HG03442 (cell line): ENCODE measurements around the gene GK.
"Not testable (repeated sequence)": the region's sequence is repeated elsewhere in the genome, so short reads cannot be mapped to it uniquely, and the experiment has no call there.

ENCODE experiments used
- ATAC-seq: cut with Tn5 transposase; IDR thresholded peaks from one replicate; pipeline ENCODE4 v1.9.1; 2021; ENCODE audit warnings: mild to moderate bottlenecking, moderate library complexity; ENCODE audit not compliant: unreplicated experiment

GK gene

DNA sequence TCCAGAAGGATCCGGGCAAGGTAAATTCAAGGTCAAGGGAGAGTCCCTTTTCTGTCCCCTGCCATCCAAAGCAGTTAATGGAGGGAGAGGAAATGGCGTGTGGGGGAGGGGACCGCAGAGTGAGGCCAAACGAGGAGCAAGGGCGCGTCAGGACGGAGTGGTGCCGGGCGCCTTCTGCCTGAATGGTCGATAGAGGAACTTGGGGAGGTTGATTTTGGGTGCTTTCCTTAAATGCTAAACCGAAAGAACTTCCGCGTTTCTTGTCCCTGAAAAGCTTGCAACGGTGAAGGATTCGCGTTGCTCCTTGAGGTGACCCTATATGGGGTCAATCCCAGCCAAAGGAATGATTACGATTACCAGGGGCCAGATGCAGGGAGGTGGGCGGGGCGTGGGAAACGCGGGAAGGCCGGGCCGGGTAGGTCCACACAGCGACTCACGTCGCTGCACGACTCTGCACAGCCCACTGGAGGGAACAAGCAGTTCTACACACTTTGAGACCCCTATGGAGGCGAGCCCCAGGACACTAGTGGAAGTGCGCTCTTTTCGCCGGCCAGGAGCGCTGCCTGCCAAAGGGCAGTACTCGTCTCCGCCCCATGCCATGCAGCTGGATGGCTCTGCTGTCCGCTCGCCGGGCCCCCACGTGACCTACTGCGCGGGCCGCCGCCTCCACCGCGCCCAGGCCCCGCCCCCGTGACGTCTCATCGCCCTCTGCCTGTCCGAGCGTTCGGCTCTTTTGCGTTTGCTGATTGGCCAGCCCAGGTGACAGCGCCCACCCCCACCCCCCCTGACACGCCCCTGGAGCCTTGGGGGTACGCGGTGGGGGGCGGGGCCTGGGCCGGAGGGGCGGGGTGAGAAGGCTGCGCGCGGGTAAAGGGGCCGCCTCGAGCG, 452 bp upstream of the GK start:
- peak; percentile 86 for ATAC-seq

DNA sequence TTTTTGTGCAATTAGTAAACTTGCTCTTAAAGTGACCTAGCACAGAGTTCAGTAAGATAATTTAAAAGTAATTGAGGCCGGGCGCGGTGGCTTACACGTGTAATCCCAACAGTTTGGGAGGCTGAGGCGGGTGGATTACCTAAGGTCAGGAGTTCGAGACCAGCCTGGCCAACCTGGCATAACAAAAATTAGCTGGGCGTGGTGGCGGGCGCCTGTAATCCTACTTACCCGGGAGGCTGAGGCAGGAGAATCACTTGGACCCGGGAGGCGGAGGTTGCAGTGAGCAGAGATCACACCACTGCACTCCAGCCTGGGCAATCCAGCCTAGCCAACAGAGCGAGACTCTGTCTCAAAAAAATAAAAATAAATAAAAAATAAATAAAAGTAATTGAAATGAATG, 1.2 kb downstream of the GK start:
- not testable (repeated sequence) for ATAC-seq

DNA sequence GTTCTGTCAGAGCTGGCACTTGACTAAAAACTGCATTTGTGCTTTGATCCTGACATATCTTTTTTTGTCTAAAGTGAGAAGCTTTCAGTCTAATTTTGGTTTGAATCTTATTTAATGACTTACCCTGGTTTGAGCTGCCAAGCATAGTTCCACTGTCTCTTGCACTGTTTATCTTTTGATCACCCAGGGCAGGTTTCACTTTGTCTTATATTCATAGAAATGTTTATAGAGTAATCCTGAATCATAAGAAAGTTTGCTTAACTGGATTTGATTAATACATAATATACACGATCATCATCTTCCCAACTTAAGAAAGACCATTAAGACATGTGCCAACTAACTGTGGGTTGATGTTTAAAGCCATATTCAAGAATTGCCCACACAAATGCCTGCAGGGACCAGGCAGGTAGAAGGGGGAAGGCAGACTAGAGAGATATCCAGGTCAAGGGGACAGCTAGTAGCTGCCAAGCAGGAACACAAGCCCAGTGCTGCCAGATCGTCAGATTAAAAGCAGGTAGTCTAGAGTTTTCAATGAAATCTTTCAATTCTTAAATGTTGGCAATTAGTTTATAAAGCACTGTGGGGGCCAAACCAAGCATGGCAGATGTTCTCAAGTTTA, 1.9 kb downstream of the GK start:
- no peak for ATAC-seq

DNA sequence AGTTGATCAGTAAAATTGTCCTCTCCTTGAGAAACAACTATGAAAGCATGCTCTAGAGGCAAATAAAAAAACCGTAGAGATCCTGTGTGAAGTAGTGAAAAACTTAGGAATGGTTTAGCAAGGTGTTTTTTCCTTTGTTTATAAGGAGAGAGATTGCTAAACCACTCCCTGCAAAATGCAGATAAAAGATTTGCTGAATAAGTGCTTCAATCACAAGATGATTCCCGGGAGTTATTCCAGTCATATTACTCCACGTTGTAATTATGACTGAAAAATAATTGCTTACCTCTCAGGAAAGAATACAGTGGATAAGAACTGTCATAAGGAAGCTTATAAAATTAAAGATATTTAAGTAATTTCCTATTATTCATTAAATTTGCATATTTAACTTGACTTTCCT, 2.8 kb downstream of the GK start:
- no peak for ATAC-seq

DNA sequence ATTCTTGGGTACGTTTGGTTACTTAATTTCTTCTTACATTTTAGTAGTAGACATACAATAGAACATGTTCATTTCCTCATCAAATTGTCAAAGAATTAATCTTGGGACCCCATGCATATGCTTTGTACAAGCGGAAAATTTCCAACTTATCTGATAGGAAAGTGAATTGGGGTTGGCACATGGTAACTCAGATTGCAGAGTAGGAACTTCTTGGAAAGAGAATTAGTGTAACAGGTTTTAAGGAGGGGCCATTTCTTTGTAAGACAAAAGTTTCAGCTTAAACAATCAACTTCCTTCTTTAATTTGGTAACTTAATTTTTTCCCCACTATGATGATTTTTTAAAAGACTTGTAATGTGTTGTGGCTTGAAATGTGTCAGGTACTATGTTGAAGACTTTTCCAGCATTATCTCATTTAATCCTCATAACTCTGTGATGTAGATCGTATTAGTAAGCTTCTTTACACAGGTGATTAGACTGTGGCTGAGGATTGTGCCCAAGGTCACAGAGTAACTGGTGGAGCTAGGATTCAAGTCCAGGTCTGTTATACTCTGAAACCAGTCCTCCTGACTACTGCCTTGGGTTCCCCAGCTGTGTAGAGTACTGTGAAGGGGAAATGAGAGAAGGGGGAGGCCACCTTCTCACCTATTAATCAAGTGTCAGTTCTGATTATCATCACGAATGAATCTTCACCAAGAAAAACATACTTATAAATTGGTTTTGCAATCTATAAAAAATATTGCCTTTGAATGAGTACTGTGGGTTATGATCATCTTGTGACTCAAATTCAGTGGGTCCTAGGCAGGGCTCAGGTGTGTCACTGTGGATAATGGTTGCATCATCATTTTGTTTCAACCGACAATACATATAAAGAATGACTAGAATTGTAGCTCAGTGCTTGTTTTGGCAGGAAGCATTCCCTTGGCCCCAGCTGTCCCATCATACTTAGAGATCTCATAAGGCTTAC, 4.3 kb downstream of the GK start:
- no peak for ATAC-seq

DNA sequence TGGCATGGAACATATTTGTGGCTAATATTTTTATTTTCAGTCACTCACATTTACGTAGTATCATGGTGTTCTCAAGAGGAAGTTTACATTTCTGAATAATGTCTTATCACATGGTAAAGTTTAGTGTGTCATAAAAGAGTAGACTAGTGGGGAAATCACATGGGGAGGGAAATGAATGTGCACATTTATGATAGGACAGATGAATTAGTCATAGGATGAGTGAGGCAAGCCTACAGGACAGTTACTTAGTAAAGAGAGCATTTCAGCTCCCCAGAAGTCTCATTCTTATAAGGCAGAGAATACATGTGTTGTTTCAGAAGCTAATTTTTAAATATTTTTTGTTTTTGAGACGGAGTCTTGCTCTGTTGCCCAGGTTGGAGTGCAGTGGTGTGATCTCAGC, 6.2 kb downstream of the GK start:
- ATAC-seq, result no peak

DNA sequence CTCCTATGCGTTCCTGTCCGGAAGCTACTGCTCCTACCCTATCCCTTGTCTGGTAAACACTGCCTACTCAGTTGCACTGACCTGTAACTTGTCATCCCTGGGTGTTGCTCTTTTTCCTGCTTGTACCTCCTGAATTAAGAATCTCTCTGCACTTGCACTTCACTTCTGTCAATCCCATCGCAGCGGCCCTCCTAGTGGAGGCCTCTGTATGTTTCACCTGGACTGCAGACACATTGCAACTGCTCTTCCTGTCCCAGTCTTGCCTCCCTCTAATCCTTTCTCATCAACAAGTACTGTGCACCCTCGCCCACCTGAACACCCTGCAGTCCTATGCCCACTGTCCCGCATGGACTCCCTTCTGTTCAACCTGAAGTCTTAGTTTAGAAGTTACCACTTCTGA, 8.0 kb downstream of the GK start:
- ATAC-seq, result no peak

DNA sequence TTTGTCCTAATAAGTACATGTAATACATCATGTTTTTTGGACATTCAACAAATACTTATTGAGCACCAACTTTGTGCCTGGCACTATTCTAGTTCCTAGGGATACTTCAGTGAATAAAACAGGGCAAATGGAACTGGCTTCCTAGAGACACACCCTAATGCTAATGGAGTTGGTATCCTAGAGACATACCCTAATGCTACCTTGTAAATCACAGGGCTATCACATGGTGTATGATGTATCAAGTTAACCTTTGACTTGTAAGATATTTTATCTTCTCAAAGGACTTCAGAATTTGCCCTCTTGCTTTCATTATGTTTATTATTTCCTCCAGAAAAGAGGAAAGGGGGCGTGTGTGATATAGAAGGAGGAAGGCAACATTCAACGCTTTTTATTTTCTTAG, 10.1 kb downstream of the GK start:
- no peak for ATAC-seq

DNA sequence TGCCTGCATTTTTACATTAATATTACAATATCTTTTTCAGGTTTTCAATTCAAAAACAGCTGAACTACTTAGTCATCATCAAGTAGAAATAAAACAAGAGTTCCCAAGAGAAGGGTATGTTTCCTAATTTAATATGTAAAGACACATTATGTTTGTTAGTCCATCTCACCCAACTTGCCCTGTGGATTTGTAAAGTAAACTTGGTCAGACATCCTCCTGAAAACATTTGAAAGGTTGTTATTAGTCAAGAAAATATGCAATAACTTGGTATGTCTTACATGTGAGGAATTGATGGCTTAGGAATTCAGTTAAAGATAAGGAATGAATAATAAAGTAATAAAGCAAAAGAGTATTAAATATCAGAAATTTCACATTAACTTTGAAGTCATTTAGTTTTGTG, 12.2 kb downstream of the GK start:
- no peak for ATAC-seq

DNA sequence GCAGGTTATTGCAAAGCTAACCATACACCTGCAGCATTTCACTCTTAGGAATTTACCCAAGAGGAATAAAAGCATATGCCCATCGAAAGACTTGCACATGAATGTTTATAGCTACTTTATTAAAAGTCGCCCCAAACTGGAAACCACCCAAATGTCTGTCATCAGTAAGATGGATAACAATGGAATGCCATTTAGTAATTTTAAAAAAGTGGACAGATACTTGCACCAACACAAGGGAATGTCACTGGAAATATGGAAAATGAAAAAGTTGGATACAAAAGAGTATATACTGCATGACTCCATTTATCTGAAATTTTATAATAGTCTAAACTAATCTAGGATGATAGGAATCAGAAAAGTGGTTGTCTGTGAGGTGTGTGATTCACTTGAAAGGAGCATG, 12.9 kb downstream of the GK start:
- ATAC-seq, result no peak

DNA sequence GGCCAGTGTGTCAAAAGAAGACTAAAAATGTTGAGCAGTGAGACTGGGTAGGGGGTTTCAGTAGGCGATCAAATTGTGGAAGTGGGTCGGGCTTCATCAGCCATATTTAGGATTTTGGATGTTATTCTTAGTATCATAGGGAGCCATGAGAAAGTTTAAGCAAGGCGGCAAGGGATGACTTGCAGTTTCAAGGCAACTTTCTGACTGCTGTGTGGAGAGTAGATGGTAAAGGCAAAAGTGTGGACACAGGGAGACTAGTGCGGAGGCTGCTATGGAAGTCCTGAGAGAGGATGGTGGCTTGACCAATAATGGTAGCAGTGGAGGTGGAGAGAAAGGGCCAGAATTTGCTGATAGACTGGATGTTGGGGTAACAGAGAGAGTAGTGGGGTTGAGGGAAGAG, 15.4 kb downstream of the GK start:
- ATAC-seq, result no peak

DNA sequence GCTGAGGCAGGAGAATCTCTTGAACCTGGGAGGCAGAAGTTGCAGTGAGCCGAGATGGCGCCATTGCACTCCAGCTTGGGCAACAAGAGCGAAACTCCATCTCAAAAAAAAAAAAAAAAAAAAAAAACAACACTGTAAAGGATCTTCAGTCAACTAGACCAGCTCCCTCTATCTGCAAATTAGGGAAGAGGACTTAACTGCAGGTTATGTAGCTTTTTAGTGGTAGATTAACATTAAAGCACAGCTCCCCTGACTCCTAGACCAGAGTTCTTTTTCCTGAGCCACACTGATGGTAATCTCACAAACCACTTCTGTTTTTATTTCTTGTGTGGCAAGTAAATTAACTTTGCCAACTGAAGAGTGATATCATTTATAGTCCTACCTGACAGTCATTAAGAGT, 18.0 kb downstream of the GK start:
- not testable (repeated sequence) for ATAC-seq

DNA sequence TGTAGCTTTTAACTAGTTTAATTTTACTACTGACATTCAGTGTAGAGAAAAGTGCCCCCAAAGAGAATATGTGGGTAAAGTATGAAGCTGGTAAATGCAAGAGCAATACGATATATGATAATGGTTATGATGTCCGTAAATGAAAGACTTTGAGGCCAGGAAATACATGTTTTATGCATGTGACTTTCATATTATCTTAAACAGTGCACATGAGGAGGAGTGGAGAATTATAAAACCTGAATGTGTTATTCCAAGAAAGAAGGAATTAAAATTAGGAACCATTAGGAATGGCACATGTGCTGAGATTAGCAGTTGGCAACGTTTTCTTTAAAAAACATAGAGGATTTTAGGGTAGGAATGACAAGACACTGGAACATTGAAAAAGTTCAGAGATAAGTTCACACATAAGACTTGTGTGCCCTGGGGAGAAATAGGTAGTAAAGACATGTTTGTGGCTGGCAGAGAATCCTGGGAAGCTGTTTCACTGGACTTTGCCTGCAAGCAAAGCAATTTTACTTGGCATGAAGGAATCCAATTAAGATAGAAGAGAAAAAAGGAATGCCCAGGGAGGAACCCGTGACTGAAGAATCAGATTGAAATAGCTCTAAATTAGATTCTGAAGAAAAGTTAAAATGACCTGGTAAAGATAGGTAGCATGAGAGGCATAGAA, 20.0 kb downstream of the GK start:
- no peak for ATAC-seq

DNA sequence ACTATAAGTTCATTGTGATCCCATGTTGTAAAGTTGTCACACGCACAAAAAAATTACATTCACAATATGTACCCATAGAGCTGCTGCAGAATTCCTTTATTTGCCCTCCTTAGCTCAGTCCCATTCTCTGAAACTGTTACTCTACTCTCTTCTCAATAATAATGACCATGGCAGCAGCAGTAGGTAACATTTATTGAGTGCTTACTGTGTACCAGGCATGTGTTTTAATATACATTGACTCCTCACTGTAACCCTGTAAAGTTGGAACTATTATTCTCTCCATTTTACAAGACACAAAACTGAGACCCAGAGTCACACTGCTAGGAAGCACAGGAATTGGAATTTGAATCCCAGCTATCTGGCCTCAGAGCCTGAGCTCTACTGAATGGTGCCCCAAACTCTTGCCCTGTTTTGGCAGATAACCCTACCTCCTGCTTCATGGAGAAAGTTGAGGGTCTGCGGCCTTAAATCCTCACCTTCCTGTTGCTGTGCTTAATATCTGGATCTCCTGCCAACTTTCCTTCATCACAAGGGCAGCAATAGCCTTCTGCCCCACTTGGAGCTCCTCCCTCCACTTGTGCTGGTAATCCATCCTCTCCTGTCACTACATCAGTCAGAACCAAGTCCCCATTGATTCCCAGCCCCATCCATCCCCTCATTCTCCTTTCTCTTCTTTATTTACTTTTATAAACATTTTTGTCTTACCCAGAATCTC, 20.8 kb downstream of the GK start:
- no peak for ATAC-seq

DNA sequence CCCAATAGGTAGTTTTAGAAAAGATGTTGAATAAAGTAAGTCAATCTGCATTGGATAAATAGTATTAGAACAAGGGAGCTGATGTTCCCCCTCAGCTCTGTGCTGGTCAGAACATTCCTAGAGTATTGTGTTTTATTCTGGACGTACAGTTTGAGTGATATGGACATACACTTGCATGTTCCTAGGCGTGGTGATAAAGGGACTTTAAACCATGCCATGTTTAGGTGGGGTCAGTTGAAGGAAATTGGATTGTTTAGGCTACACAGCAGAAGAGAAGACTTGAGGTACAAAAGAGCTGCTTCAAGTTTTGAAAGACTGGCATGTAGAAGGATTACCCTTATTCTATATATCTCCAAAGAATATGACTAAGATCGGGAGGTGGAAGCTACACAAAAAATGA, 21.6 kb downstream of the GK start:
- ATAC-seq, result no peak

DNA sequence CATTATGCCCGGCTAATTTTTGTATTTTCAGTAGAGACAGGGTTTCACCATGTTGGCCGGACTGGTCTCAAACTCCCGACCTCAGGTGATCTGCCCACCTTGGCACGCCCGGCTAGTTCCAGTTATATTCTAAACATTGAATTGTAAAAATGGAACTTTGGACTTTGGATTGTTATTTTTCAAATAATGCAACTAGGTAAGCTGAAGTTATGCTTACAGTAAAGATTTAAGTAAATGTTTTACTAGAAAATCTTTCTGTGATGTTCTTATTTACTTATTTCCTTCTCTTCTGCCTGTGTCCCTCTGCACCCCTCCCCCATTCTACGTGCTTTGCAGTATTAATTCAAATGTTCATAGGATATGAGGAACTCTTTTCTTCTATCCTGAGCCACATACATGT, 26.1 kb downstream of the GK start:
- ATAC-seq, result no peak

DNA sequence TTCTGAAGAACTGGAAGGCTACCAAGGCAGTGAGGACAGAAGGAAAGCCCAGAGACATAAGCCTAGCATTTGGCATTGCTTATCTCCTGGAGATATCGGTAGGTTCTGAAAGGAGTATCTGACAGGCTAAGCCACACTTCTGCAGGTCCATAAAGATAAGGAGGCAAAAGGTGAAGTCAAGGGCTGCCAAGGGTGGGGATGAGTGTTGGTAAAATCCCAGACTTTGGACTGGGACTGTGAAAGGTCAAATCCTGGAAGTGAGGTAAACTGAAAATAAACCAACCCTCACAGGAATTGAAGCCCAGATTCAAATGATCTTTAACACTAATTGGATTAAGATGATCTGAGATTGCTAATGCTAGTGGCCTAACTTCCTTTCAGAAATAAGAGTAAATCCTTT, 27.4 kb downstream of the GK start:
- no peak for ATAC-seq

DNA sequence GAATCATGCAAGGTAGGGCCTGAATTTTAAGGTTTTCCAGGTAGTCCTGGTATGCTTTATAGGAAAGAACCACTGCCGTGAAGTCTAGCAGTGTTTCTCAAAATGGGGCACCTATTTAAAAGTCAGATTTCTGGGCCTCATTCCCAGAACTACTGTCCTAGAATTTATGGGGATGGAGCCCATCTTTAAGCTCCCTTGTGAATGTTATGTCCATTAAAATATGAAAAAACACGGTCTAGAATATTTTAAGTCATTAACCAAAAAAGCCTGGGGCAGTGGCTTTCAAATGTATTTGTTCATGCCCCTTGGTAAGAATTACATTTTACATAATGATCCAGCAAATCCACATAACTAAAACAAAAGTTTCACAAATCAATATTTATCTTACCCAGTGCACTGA, 35.4 kb downstream of the GK start:
- ATAC-seq, result no peak

DNA sequence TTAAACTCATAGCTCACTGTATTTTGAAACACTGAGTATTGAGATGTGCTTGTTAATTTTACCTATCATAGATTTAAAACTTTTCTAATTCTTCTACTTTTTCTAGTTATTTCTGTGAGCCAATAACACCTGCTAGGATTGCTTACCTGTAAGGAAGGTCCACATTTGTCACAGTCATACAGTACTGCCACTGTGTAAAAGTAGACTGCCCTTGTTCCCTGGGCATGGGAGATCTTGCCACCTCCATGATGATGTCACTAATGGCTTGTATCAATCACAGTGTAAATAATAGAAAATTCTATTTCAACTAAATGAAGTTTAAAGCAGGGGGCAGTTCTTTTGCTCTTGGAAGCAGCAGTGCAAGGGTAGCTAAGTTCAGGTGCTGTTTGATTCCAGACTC, 35.9 kb downstream of the GK start:
- ATAC-seq, result no peak

DNA sequence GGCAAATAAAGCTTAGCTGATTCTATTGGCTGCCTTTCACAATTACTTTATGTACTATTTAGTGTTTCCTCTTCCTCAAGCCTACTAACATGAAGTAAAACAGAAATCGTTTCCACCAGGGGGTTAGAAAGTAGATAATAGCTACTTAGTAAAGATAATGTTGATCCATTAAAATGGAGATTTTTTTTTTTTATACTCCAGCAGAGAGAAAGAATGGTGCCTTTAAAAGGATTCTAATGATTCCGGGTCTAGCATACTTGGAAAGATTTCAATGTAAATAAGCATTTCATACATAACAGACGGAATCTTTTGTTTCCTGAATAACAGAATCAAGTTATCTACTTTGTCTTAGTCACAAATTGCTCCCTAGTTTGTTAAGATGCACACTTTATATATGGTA, 37.1 kb downstream of the GK start:
- ATAC-seq, result no peak
